NCI-H510A (cell line): ENCODE measurements around the gene MED22.

Experiments
- DNase-seq: peaks from one replicate; lab custom pipeline; 2025; lab: John Stamatoyannopoulos, UW

Gene MED22

GRCh38 chr9:133375724-133376654, 28.1 kb upstream of the MED22 start, which contains the start of the genes STKLD1 and SURF4:
Gene STKLD1, plus strand, starts transcription at chr9:133376366. Its CDS starts 108 bp downstream, at chr9:133376474.
Gene SURF4, minus strand, starts transcription at chr9:133376060. Its CDS starts 91 bp downstream, at chr9:133375969.
- peak; percentile 92 for DNase-seq

GRCh38 chr9:133375116-133375723, 27.3 kb upstream of the MED22 start:
- DNase-seq = no peak

DNA sequence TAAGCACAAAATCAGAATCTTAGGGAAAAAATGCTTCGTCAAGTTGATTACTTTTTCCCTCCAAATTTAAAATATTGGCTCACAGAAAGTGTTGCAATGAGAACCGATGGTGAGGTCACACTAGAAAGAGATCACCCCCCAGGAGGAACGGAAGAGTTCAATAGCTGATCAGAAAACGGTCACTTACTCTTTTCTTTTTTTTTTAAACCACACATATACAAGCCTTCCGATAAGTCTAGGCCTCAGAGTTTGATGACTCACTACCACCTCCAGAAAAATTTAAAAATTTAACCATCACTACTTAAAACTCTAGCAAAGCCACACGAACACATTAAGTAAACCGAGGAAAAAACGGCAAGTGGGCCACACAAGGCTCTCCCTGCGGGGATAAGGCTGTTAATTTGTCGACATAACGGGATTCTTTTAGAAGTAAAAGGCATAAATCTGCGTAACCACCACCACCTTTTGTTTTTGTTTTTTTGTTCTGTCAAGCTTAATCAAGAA, 26.7 kb upstream of the MED22 start:
- no peak for DNase-seq

GRCh38 chr9:133372144-133372543, 24.2 kb upstream of the MED22 start:
- no peak for DNase-seq

DNA sequence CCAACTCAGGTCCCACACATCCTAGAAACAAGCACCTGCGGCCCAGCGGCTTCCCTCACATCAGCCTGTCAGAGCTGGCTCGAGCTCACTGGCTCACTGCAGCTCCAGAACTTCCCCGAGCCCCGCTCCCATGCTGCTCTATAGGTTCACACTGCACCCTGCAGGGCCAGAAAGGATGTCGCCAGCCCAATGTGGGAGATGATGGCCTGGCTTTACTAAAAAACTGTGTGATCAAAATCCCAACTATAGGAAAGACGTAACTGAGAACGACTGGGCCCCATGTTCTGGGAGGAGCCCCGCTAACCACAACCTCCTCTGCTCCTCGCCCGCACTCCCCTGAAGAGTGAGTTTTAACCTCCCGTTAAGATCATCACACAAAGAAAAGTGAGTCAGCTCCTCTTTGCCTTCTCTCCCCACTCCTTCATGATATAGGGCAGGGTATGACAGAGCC, 23.4 kb upstream of the MED22 start:
- no peak for DNase-seq

DNA sequence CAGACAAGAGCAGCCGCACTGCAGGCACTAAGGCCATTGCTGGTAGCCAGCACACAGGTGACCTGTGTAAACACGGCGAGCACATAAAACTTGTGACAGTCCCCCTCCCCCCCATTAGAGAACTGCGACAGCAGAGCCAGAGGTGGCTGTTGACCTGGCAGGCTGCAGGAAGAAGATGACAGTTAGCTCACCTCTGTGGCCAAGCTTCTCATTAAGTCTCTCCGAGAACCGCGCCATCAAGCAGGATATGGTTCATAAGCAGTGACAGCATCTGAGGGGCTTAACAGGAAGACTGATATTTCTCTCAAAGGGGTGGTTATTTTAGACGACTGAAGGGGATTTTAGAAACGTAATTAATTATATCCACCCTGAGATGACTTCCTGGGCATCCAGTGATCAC, 22.8 kb upstream of the MED22 start:
- no peak for DNase-seq

- DNase-seq = no peak
These were observed 22.0 kb upstream of the MED22 start for GRCh38 chr9:133369933-133370332.

DNA sequence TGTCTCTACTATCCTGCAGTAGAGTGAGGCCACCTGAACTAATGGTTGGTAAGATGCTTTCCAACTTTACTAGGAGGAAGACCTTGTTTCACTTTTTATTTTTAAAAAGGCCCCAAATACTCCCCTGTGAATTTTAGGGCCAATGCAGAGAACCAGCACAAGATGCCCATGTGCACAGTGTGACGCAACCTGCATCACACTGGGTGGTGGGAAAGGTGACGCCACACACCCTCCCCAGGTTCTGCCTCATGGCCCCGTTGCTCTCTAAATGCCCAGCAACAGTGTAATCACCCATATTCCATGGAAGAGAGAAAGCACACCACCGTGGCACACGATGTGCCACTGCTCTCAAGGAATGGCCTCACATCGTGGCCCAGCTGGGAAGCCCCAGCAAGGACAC, 21.5 kb upstream of the MED22 start:
- no peak for DNase-seq

DNA sequence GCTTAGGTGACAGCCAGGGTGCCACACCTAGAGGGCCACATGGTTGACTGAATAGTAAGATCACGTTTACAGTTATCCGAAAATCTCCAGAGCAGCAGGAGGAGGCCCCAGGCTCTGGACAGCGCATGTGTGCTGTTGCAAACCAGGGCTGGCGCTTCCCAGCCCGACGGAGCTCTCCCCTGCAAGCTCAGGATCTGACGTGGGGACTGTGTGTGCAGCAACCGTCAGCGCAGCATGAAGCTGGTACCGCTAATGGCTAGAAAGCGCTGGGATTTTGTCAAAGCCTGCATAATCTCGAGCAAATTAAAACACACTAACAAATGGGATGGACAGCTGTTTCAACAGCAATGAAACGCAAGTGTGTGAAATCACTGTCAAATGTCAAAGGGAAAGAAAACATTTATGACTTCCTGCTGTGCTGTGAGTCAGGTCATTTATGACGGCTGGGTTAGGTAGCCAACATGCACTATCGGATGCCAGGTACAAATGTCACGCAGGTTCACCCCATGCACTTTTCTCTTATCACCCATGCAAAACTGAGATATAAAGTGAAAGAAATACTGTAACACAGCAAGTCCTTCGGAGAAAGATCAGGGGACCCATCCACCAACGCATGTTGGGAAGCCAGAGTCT, 20.4 kb upstream of the MED22 start:
- DNase-seq = no peak

GRCh38 chr9:133367778-133368177, 19.8 kb upstream of the MED22 start:
- DNase-seq = no peak

- no peak for DNase-seq
These were observed 19.3 kb upstream of the MED22 start for GRCh38 chr9:133367221-133367620.

- no peak for DNase-seq
These were observed 18.5 kb upstream of the MED22 start for GRCh38 chr9:133366435-133366834.

- DNase-seq = no peak
These were observed 14.6 kb upstream of the MED22 start for GRCh38 chr9:133362359-133363044.

- no peak for DNase-seq
These were observed 13.7 kb upstream of the MED22 start for GRCh38 chr9:133361507-133362092.

- DNase-seq = no peak
These were observed 12.8 kb upstream of the MED22 start for GRCh38 chr9:133360400-133361393.

DNA sequence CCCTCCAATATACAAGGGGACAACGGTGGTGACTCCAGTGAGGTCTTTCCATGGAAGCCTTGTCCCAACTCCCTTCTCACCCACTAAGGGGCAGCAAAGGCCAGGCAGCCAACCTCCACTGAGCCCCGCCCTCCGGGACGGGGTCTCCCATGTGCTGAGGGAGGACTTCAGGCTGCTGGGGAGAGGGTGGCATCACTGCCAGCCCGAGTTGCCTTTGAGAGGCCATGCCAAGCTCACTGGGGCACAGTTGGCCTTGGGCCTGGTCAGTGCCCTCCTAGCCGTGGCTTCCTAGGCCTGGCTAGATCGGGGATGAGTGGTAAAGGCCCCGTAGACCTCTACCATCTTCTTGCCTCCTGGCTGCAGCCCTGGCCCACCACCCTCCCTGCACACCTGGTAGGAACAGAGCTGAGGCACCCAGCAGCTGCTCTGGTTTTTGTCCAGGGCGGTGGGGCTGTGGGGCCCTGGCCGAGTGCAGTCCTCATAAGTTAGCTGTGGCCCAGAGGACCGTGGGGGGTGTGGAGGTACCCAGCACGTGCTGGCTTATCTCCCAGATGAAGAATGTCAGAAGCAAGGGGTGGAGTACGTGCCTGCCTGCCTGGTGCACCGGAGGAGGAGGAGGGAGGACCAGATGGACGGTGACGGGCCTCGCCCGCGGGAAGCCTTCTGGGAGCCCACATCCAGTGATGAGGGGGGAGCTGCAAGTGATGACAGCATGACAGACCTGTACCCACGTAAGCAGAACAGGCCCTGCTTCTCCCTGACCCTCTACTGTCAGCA, 11.7 kb upstream of the MED22 start:
- no peak for DNase-seq

- DNase-seq = no peak
These were observed 9.7 kb upstream of the MED22 start for GRCh38 chr9:133357656-133358055.

DNA sequence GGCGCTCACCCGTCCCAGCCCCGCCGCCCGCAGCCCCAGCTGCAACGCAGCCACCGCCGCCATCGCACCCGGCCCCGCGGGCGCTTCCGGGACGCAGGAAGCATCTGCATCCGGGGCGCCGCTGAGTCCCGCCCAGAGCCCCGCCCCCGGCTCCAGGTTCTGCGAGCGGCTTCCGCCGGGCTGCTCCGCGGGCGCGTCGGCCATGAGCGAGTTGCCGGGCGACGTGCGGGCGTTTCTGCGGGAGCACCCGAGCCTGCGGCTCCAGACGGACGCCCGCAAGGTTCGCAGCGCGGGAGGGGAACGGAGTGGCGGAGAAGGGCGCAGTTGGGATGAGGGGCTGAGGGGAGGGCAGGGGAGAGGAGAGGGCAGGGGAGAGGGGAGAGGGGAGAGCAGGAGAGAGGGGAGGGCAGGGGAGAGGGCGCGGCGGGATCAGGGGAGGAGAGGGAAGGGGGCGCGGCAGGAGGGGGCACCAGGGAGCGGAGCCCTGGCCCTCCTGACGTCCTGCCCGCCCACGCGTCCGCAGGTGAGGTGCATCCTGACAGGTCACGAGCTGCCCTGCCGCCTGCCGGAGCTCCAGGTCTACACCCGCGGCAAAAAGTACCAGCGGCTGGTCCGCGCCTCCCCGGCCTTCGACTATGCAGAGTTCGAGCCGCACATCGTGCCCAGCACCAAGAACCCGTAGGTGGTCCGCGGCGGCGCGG, 8.6 kb upstream of the MED22 start, which contains the start of the genes SURF1 and SURF2:
Gene SURF1, minus strand, starts transcription at position 97 of the 701 bp plus-strand sequence. Its CDS starts 34 bp downstream, at position 63.
Gene SURF2, plus strand, starts transcription at position 160 of the 701 bp plus-strand sequence. Its CDS starts 43 bp downstream, at position 203.
- DNase-seq = peak; percentile 73
